KOPT-K1 (cell line): ENCODE measurements around the gene COL23A1.

ENCODE experiments used
- H3K27ac ChIP-seq: fragments of 200-600 bp; sonication (generic); 2 replicates; pipeline ENCODE4 v1.5.1; 2016; ENCODE audit warnings: antibody characterized with exemption, mild to moderate bottlenecking, low read depth, low read length; ENCODE audit not compliant: poor library complexity, severe bottlenecking
- H3K36me3 ChIP-seq: fragments of 200-600 bp; sonication (generic); 2 replicates; pipeline ENCODE4 v1.5.1; 2017; ENCODE audit warnings: antibody characterized with exemption, mild to moderate bottlenecking, low read length, moderate library complexity; ENCODE audit not compliant: insufficient read depth
- H3K9me3 ChIP-seq: fragments of 200-600 bp; sonication (generic); 2 replicates; pipeline ENCODE4 v1.5.1; 2017; ENCODE audit warnings: antibody characterized with exemption, low read length, mild to moderate bottlenecking; ENCODE audit not compliant: insufficient read depth, poor library complexity, severe bottlenecking

The COL23A1 gene

DNA sequence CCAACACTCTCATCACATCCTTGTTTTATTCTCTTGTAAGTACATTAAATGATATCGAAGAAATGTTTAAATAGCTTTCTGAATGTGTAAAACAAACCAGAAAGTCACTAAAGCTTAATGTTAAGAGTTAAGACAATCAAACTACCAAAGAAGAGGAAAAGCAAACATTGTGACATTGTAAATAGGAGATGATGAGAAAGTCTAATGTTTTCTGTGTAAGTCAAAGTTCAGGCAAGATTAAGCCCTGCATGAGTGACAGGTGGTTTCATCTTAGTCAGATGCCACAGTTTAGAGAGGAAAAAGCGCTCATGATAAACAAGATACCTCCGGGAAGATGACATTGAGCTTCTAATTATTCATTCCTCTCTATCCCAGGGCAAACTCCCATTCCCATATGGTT is 306.7 kb downstream of the COL23A1 start:
- no peaks in the 10 kb centered on the region for H3K36me3 ChIP-seq
- H3K9me3 ChIP-seq: peaks cover 6% of the 10 kb centered on the region
- H3K27ac ChIP-seq: no peak overlapping the region

DNA sequence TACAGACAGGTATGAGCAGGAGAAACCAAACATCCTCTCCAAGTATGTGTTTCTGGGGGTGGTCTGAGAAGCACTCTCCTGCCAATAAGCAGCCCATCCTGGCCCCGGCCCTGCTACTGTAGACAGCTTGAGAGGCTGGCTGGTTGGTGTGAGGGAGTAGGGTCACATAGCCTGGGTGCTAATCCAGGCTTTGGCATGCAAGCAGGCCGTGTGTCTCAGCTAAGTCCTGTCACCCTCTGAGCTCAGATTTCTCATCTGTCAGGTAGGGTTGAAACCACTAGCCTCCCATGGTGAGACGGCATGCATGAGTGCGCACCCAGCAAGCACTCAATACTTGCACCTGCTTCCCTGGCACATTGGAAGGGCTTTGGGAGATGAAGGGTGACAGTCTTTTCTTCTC is 307.8 kb downstream of the COL23A1 start:
- Histone ChIP-seq H3K9me3 (peaks cover 6% of the 10 kb centered on the region), H3K36me3 (no peaks in the 10 kb centered on the region), H3K27ac (no peak overlapping the region)

DNA sequence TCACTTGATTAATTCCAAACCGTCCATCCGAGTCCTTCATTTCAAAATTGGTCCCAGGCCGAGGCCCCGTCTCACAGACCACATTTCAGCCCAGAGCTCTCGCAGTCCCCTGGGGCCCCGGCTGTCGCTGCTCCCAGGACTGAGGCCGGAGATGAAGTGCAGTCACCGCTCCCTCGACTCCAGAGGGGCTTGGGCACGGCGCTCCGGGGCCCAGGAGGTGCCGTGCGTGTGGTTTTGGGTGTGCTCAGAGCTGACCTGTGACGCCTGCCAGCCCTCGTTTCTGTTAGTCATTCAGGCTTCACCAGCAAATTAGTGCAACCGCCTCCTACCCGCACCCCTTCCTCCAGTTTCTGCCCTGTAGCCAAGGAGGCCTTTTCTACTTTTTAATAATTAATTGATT is 308.9 kb downstream of the COL23A1 start:
- Histone ChIP-seq H3K9me3 (peaks cover 6% of the 10 kb centered on the region), H3K27ac (no peak overlapping the region), H3K36me3 (no peaks in the 10 kb centered on the region)

DNA sequence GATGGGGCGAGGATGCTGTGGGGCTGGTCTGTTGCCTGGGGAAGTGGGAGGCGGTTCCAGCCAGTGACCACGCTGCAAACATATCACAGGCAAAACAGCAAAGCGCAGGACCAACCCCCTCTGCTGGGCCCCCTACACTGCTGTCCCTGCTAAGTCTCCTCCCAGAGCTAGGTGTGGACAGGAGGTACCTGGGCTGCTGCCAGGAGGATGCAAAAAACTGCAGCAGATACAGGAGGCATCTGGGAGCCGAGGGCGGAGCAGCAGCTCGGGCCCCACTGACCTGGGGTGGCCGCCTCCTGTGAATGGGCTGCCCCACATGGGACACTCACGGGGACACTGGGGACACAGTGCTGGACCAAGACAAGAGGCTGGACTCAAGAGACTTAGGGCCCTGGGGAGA is 309.6 kb downstream of the COL23A1 start:
- no peak overlapping the region for H3K27ac ChIP-seq
- H3K36me3 ChIP-seq: no peaks in the 10 kb centered on the region
- H3K9me3 ChIP-seq: peaks cover 13% of the 10 kb centered on the region

DNA sequence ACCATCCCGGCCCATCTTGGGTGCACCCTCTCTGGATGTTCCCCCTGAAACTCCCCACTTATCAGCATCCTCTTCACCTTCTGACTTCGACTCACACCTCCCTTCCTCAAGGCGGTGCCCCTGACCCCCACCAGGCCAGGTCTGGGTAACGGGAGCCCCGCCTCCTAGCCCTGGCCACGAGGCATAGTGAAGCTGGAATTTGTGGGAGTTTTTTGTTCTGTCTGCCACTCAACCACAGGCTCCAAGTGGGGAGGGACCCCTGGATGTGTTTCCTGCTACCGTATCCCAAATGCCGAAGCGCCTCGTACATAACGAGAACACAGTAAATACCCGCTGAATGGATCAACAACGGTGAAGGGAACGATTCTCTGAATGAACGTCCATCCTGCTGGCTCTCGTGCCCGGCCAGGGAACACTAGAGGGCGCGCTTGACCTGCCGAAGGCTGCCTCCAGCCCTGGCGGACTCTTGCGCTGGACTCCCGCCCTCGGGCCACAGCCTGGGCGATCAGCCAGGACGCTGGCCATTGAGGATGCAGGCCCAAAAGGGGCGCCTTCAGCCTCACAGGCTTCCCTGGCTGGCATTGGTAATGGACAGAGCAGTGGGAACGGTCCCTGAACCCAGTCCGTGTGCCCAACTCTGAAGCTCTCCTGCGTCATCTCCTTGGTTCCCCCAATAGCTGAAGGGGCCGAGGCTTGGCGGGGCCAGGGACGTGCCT is 310.3 kb downstream of the COL23A1 start:
- Histone ChIP-seq H3K27ac (no peak overlapping the region), H3K36me3 (no peaks in the 10 kb centered on the region)

DNA sequence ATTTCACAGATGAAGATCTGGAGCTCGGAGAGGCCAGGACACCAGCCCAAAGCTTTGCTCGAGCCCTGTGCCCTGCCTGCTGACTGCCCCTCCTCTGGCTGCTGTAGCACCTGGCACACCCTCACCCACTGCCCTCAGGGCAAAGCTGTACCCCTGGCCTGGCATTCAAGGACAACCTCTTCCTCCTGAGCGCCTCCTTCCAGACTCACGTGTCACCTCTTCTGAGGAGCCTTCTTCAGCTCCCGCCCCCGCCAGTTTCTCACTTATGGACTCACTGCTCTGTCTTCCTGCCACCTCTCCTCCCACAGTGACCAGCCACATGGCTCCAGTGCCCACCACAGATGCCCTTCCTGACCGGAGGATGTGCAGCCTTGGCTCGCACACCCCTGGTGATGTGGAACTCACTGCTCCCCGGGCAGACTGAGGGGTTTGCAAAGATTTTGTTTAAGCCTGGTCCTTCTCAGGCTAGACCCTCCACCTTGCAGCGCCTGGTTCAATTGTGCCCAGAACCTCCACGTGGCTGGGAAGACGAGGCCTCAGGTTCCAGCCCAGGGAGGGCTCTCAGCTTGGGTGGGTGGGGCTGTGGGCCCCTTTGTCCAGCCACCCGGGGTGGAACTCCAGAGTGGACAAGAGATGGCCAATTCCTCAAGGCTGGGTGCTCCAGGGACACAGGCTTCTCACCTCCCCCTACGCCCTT is 311.0 kb downstream of the COL23A1 start:
- Histone ChIP-seq H3K27ac (no peak overlapping the region), H3K9me3 (peaks cover 16% of the 10 kb centered on the region), H3K36me3 (no peaks in the 10 kb centered on the region)

More for the DNA sequence above, 310.3 kb downstream of the COL23A1 start:
- H3K9me3 ChIP-seq: peaks cover 16% of the 10 kb centered on the region

DNA sequence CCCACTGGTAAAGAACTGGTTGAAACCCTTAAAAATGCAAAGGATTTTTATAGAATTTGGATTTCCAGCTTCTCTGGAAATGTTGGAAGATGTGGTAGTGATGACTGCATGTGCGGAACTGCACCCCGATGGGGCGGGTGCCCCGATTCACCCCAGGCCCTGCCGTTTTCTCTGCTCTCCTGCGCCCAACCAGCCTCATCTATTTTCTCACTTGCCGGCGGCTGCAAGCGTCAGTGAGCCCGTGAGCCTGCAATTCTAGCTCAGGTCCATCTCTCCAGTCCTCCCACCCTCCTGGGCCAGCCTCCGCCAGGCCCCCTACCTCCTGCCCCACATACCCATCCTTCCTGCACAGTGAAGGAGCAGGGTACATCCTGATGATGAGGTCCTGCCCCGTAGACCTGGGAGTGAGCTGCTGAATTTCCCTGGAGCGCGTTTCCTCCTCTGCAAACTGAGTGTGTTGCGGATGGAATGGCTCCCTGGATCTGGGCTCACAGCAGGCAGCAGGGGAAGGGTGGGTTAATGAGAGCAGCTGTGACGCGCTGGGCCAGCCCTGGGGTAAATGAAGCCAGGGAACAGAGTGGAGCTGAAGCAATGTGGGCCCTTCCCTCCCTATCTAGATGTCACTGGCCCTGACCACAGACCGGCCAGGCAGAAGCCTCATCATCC is 311.7 kb downstream of the COL23A1 start:
- Histone ChIP-seq H3K36me3 (no peaks in the 10 kb centered on the region), H3K27ac (no peak overlapping the region), H3K9me3 (peaks cover 10% of the 10 kb centered on the region)

DNA sequence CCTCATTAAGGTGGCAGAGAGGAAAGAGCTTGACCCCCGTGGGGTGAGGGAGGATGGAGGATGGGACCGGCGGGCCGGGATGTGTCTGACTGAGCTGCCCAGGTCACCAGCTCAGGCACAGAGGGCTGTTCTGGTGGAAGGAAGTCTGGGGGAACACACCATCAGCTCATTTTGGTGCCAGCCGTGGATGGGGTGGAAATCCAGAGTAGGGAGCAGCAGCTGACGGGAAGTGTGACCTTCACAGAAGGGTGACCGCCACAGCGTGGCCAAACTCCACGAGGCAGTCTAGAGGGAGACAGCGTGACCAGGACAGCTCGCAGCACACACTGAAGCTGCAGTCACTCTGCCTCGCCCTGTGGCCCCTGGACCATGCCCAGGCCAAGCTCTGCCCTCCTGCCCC is 312.3 kb downstream of the COL23A1 start:
- Histone ChIP-seq H3K27ac (no peak overlapping the region), H3K9me3 (peaks cover 10% of the 10 kb centered on the region), H3K36me3 (no peaks in the 10 kb centered on the region)

DNA sequence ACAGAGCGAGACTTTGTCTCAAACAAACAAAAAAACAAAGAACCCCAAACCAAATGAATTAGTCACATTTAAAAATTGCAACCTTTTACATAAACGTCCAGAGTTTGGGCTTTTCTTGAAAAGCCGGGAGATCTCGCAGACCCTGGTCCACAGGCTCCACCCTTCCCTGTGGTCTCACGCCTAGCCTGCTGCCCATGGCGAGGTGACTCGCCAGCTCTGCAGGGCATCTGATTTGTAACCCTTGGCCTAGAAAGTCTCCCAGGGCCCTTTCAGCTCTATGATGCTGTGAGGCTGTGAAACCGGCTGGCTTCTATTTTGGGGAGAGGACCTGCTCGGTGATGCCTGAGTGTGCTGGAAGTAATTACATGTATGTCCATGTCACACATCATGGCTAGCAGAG is 312.8 kb downstream of the COL23A1 start:
- Histone ChIP-seq H3K27ac (no peak overlapping the region), H3K36me3 (no peaks in the 10 kb centered on the region), H3K9me3 (peaks cover 10% of the 10 kb centered on the region)

DNA sequence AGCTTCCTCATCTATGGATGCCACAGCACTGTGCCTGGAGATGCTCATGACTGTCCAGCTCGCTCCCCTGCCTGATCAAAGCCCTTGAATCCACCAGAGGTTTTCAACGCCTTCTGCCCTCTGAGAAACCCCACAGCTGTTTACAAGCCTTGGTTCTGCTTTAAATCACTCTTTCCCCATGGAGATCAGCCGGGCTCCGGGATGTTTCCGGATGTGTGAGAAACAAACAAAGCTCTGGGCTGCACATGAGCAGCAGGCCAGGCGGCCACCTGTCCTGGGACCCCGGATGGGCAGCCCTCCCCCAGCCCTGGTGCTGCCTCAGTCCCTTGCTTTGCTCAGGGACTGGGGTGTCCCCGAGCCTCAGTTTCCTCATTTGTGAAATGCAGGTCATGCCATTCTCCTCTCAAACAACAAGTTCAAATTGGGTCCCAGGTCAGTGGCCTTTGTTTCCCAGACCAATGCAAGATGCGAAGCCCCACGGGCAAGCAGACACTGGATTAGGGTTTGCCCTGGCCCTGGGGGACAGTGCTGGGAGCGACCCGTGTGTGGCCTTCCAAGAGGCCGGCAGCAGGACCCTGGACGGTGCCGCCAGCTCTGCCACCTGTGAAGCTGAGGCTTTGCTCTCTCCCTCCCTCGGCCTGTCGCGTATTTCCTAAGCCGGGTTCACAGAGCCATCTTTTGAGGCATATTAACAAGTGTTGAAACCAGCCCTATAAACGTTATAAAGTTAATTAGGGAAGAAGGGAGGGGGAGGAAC is 315.2 kb downstream of the COL23A1 start:
- H3K36me3 ChIP-seq: no peaks in the 10 kb centered on the region
- peaks cover 10% of the 10 kb centered on the region for H3K9me3 ChIP-seq
- no peak overlapping the region for H3K27ac ChIP-seq

DNA sequence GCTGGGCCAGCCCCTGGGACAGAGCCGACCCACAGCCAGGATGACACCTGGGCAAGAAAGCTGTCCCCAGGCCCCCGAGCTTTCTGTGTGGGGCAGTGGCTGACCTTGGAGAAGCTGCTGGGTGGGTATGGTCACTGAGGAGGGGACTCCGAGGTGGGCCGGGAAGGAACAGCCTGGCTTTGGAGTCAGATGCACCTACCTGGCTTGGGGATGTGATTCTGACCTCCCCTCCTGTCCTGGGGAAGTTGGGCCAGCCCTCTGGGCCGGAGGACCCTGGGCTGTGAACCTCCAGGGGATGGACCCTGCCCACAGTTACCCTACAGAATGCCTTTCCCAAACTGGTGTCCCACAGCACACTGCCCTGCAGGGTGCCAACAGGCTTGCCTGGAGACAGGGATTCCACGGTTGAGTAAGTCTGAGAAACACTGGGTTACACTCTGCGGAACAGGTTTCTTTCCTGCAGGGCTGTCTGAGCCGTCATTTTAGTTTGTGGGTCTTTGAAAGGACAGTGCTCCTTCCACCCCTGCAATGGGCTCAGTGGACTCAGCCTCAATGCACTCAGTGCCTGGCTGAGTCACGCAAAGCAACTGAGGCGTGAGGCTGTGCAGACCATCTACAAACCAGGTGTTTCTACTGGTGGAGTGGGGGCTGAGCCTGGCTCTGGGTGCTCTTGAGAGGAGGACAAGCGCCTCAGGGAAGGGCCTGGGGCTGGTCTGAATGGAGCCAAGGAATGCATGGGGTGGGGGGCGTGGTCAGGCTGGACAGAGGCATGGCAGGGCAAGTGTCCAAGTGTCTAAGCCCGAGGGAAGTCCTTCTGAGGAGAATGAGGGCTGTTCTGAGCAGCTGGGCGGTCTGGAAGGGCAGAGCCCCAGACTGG is 316.3 kb downstream of the COL23A1 start:
- Histone ChIP-seq H3K27ac (no peak overlapping the region), H3K36me3 (no peaks in the 10 kb centered on the region), H3K9me3 (peaks cover 10% of the 10 kb centered on the region)

DNA sequence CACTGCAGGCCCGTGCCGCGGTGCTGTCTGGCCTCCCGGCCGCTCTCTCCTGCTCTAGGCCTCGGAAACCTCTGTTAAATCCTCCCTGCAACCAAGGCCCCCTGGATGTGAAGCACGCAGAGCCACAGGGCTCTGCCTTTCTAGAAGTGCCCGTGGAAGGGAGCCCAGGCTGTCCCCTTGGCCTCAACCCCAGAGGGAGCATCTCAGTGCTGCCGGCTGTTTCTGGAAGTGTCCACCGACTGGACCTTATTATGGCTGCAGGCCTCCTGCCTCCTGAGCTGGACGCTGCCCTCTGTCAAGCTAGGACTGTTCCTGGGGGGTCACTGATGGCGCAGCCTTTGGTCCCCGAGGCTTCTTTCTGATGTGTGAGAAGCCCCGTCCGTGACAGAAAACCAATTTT is 317.2 kb downstream of the COL23A1 start:
- no peak overlapping the region for H3K27ac ChIP-seq
- peaks cover 10% of the 10 kb centered on the region for H3K9me3 ChIP-seq
- H3K36me3 ChIP-seq: no peaks in the 10 kb centered on the region

DNA sequence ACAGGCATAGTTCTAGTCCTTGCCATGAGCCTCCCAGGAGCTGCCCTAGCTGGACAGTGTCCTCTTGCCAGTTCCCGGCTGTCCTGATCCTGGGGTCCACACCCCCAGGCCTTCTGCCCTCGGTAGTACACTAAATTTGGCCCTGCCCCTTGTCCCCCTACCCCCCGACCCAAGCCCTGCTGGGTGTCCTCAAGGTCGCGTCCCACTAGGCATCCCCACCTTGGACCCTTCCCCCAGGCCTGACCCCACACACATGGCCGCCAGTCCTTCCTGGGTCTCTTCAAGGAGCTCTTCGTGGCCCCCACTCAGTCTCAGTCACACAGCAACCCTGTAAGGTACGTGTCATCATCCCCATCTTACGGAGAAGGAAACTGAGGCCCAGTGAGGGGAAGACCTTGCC is 317.6 kb downstream of the COL23A1 start:
- peaks cover 10% of the 10 kb centered on the region for H3K9me3 ChIP-seq
- H3K27ac ChIP-seq: no peak overlapping the region

DNA sequence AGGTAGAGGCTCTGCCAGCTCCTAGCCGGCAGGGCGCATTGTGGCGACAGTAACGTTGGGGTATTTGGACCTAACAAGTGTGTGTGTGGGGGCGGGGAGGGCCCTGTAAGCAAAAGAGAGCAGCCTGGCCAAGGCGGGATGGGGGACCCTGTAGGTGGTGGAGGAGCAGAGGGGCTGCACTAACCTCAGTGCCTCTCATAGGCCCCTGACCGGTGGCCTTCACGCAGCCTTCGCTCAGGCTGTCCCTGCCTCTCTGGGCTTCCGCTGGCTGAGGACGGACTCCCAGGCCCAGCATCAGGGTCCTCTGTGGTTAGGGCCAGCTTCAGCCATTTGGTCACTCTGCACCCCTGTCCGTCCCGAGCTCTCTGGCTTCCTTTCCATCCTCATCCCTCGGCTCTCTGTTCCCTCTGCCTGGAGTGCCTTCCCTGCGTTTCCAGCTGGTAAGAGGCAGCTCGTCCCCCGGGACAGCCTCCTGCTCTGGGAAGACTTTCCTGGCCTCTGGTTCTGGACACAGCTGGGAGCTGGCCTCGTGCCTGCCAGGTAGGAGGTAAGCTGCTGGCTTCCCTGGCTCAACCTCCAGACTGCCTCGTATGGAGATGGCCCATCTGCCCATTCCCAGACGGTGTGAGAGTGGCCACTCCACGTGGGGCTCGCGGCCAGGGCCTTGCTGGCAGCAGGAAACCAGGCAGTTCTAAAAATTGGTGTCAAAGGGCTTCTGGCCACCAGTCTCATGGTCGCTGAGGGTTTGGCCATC is 318.3 kb downstream of the COL23A1 start:
- H3K36me3 ChIP-seq: no peaks in the 10 kb centered on the region
- H3K27ac ChIP-seq: no peak overlapping the region

More for the DNA sequence above, 317.6 kb downstream of the COL23A1 start:
- no peaks in the 10 kb centered on the region for H3K36me3 ChIP-seq

More for the DNA sequence above, 318.3 kb downstream of the COL23A1 start:
- H3K9me3 ChIP-seq: peaks cover 10% of the 10 kb centered on the region
